ENCODE results near the gene MAP3K20. TPM values are rescaled to one million over a fixed set of nuclear protein-coding genes. Genes with fewer than 3 reads are reported as not detected.

Gene MAP3K20
- total RNA-seq, 3 donors from 2014 or later = 8.8 to 238 (median 30.5) TPM

GRCh38 chr2:173187941-173188788, 112.5 kb downstream of the MAP3K20 start:
- Histone ChIP-seq H3K9me3 (no peaks in the 10 kb centered on the region), H3K4me1 (ENCODE audit: low read depth) (no peaks in the 10 kb centered on the region), H3K4me3 (no peak overlapping the region), H3K36me3 (ENCODE audit: low read depth) (no peaks in the 10 kb centered on the region)
- intact Hi-C loops (cut with DNase I, micrococcal nuclease) = no loop called here
- DNase-seq (no peak), ATAC-seq (no peak)
- no peak for TF ChIP-seq CTCF (IDR thresholded peaks at IDR 0.05)

- Histone ChIP-seq H3K36me3 (ENCODE audit: low read depth) (no peaks in the 10 kb centered on the region), H3K9me3 (no peaks in the 10 kb centered on the region), H3K4me3 (no peak overlapping the region), H3K4me1 (ENCODE audit: low read depth) (no peaks in the 10 kb centered on the region)
- TF ChIP-seq CTCF (IDR thresholded peaks at IDR 0.05) = no peak
- intact Hi-C loops (cut with DNase I, micrococcal nuclease) = no loop called here
- DNase-seq (no peak), ATAC-seq (no peak)
Observed at GRCh38 chr2:173191601-173192000, 116.0 kb downstream of the MAP3K20 start.

GRCh38 chr2:173192071-173192470, 116.4 kb downstream of the MAP3K20 start:
- Histone ChIP-seq H3K9me3 (no peaks in the 10 kb centered on the region), H3K4me3 (no peak overlapping the region), H3K4me1 (ENCODE audit: low read depth) (no peaks in the 10 kb centered on the region), H3K36me3 (ENCODE audit: low read depth) (no peaks in the 10 kb centered on the region)
- ATAC-seq (no peak), DNase-seq (no peak)
- intact Hi-C loops (cut with DNase I, micrococcal nuclease) = no loop called here
- TF ChIP-seq CTCF (IDR thresholded peaks at IDR 0.05) = no peak

GRCh38 chr2:173193925-173194324, 118.3 kb downstream of the MAP3K20 start:
- intact Hi-C loops (cut with DNase I, micrococcal nuclease) = no loop called here
- TF ChIP-seq CTCF (IDR thresholded peaks at IDR 0.05) = no peak
- no peaks in the 10 kb centered on the region for H3K4me1 ChIP-seq (ENCODE audit: low read depth)
- no peak overlapping the region for H3K4me3 ChIP-seq
- H3K36me3 ChIP-seq (ENCODE audit: low read depth) = no peaks in the 10 kb centered on the region
- H3K9me3 ChIP-seq = no peaks in the 10 kb centered on the region
- DNase-seq (no peak), ATAC-seq (no peak)

GRCh38 chr2:173195100-173195499, 119.5 kb downstream of the MAP3K20 start:
- H3K4me1 ChIP-seq (ENCODE audit: low read depth) = no peaks in the 10 kb centered on the region
- no peak for TF ChIP-seq CTCF (IDR thresholded peaks at IDR 0.05)
- H3K4me3 ChIP-seq = no peak overlapping the region
- ATAC-seq (no peak), DNase-seq (no peak)
- H3K36me3 ChIP-seq (ENCODE audit: low read depth) = no peaks in the 10 kb centered on the region
- intact Hi-C loops (cut with DNase I, micrococcal nuclease) = no loop called here
- no peaks in the 10 kb centered on the region for H3K9me3 ChIP-seq
